Loucy (cell line): ENCODE data around the gene DNMBP.

ENCODE experiments used
- H2AFZ ChIP-seq: fragments of 200-600 bp; sonication (generic); 2 replicates; pipeline ENCODE4 v1.6.0; 2016; ENCODE audit warnings: antibody characterized with exemption, mild to moderate bottlenecking, low read length, moderate library complexity
- H3F3A ChIP-seq: fragments of 200-600 bp; 2 replicates; pipeline ENCODE4 v1.6.0; 2016; ENCODE audit warnings: antibody characterized with exemption, low read depth, mild to moderate bottlenecking
- H3K27me3 ChIP-seq: fragments of 200-600 bp; sonication (generic); 2 replicates; pipeline ENCODE4 v1.6.1; 2014; ENCODE audit warnings: low read length, mild to moderate bottlenecking; ENCODE audit not compliant: insufficient read depth, poor library complexity, severe bottlenecking
- H3K36me3 ChIP-seq: fragments of 200-600 bp; sonication (generic); 2 replicates; pipeline ENCODE4 v1.6.1; 2016; ENCODE audit warnings: low read length; ENCODE audit not compliant: insufficient read depth
- H3K4me1 ChIP-seq: fragments of 200-600 bp; sonication (generic); 2 replicates; pipeline ENCODE4 v1.5.1; 2014; ENCODE audit warnings: low read length, mild to moderate bottlenecking; ENCODE audit not compliant: insufficient read depth, poor library complexity, severe bottlenecking
- H3K4me2 ChIP-seq: fragments of 200-600 bp; sonication (generic); 2 replicates; pipeline ENCODE4 v1.6.0; 2014; ENCODE audit warnings: antibody characterized with exemption, low read length, low read depth, mild to moderate bottlenecking; ENCODE audit not compliant: poor library complexity, severe bottlenecking
- H3K4me3 ChIP-seq: fragments of 200-600 bp; sonication (generic); 2 replicates; pipeline ENCODE4 v1.5.1; 2014; ENCODE audit warnings: low read length, mild to moderate bottlenecking, mixed read lengths; ENCODE audit not compliant: poor library complexity, severe bottlenecking
- H3K79me2 ChIP-seq: fragments of 200-600 bp; sonication (generic); 2 replicates; pipeline ENCODE4 v1.6.1; 2014; ENCODE audit warnings: low read length; ENCODE audit not compliant: insufficient read depth
- H3K9ac ChIP-seq: fragments of 200-600 bp; sonication (generic); 2 replicates; pipeline ENCODE4 v1.6.0; 2014; ENCODE audit warnings: mild to moderate bottlenecking, low read depth, low read length, moderate library complexity; ENCODE audit not compliant: poor library complexity, severe bottlenecking
- H3K9me2 ChIP-seq: fragments of 200-600 bp; sonication (generic); replicated peaks from 2 replicates; pipeline ENCODE4 v1.6.1; 2016; ENCODE audit warnings: low read depth, low read length, mixed read lengths
- H3K9me3 ChIP-seq: fragments of 200-600 bp; sonication (generic); 2 replicates; pipeline ENCODE4 v1.6.1; 2014; ENCODE audit warnings: mild to moderate bottlenecking, antibody characterized with exemption, low read length, low read depth; ENCODE audit not compliant: insufficient read depth
- H4K20me1 ChIP-seq: fragments of 200-600 bp; sonication (generic); 2 replicates; pipeline ENCODE4 v1.6.0; 2014; ENCODE audit warnings: antibody characterized with exemption, low read length, mild to moderate bottlenecking; ENCODE audit not compliant: insufficient read depth, poor library complexity, severe bottlenecking
- CTCF ChIP-seq: fragments of 200-600 bp; sonication (generic); conservative IDR thresholded peaks from 2 replicates; pipeline ENCODE4 v1.5.1; 2014; ENCODE audit warnings: mild to moderate bottlenecking, antibody characterized with exemption, low read length
- EZH2phosphoT487 ChIP-seq: fragments of 200-600 bp; IDR thresholded peaks from 2 replicates; pipeline ENCODE4 v1.6.1; 2018; ENCODE audit warnings: antibody characterized with exemption, mild to moderate bottlenecking, moderate library complexity, borderline replicate concordance

The DNMBP gene

GRCh38 chr10:100024748-100025147 lies 15.0 kb upstream of the DNMBP start:
- Histone ChIP-seq H3K4me3 (no peak overlapping the region), H3K9me3 (peaks cover 10% of the 10 kb centered on the region; the same call in 1 of the 2 replicates), H3F3A (no peaks in the 10 kb centered on the region), H4K20me1 (no peaks in the 10 kb centered on the region), H3K4me2 (no peak overlapping the region), H3K36me3 (no peaks in the 10 kb centered on the region), H3K9me2 (no peaks in the 10 kb centered on the region), H3K9ac (no peak overlapping the region), H3K27me3 (no peaks in the 10 kb centered on the region), H3K4me1 (peaks cover 2% of the 10 kb centered on the region), H3K79me2 (no peaks in the 10 kb centered on the region), H2AFZ (no peak overlapping the region)
- TF ChIP-seq CTCF (no peak), EZH2phosphoT487 (no peak)

- peaks cover 2% of the 10 kb centered on the region for H3K4me1 ChIP-seq
- H3K4me3 ChIP-seq: no peak overlapping the region
- H3K27me3 ChIP-seq: no peaks in the 10 kb centered on the region
- H3K4me2 ChIP-seq: no peak overlapping the region
- no peaks in the 10 kb centered on the region for H3K9me3 ChIP-seq
- H3K79me2 ChIP-seq: no peaks in the 10 kb centered on the region
- TF ChIP-seq CTCF (no peak), EZH2phosphoT487 (no peak)
- H3K9ac ChIP-seq: no peak overlapping the region
- H4K20me1 ChIP-seq: no peaks in the 10 kb centered on the region
- H3F3A ChIP-seq: no peaks in the 10 kb centered on the region
- H3K36me3 ChIP-seq: no peaks in the 10 kb centered on the region
- H2AFZ ChIP-seq: no peak overlapping the region
- H3K9me2 ChIP-seq: no peaks in the 10 kb centered on the region
These were observed 12.7 kb upstream of the DNMBP start for GRCh38 chr10:100022403-100022802.

GRCh38 chr10:100021322-100021721 lies 11.6 kb upstream of the DNMBP start:
- Histone ChIP-seq H3F3A (no peaks in the 10 kb centered on the region), H3K4me3 (no peak overlapping the region), H2AFZ (peak overlapping the region; percentile 36), H3K9me2 (no peaks in the 10 kb centered on the region), H3K79me2 (no peaks in the 10 kb centered on the region), H3K4me1 (peaks cover 2% of the 10 kb centered on the region), H3K4me2 (no peak overlapping the region), H4K20me1 (no peaks in the 10 kb centered on the region), H3K36me3 (no peaks in the 10 kb centered on the region), H3K27me3 (no peaks in the 10 kb centered on the region), H3K9me3 (no peaks in the 10 kb centered on the region), H3K9ac (no peak overlapping the region)
- TF ChIP-seq CTCF (no peak), EZH2phosphoT487 (no peak)
